Thyroid gland (tissue), 4 donors: ENCODE results near the gene TBC1D22A. TPM values are rescaled to one million over a fixed set of nuclear protein-coding genes. Genes with fewer than 3 reads are reported as not detected.

Experiments
- DNase-seq, 2 donors: peaks; one replicate each; pipeline ENCODE4 v3.0.0-alpha.2; 2019
- H3K27ac ChIP-seq, 3 donors: fragments of 200-600 bp; sonication (generic); 1 replicate in 2 of 3; 2 replicates in 1 of 3; pipeline ENCODE4 v1.5.1; 2016 to 2019; ENCODE audit warnings: mild to moderate bottlenecking in 1 of 3, moderate library complexity in 1 of 3
- H3K27me3 ChIP-seq: fragments of 200-600 bp; sonication (generic); one replicate; pipeline ENCODE4 v1.5.1; 2019
- H3K36me3 ChIP-seq, 2 donors: fragments of 200-600 bp; sonication (generic); one replicate each; pipeline ENCODE4 v1.5.1; 2016 to 2019
- H3K4me1 ChIP-seq, 2 donors: fragments of 200-600 bp; sonication (generic); one replicate each; pipeline ENCODE4 v1.5.1; 2017 to 2019
- H3K4me3 ChIP-seq, 3 donors: fragments of 200-600 bp; sonication (generic); replicated peaks in 1 of 3; 1 replicate in 2 of 3; 2 replicates in 1 of 3; pipeline ENCODE4 v1.5.1; 2016; ENCODE audit warnings: mild to moderate bottlenecking in 1 of 3
- H3K9me3 ChIP-seq: fragments of 200-600 bp; sonication (generic); one replicate; pipeline ENCODE4 v1.5.1; 2017
- CTCF ChIP-seq, 6 experiments: fragments of 200-600 bp in 3 of 6; fragments of 450-650 bp in 3 of 6; sonication (generic) in 3 of 6; IDR thresholded peaks; one replicate each; pipeline ENCODE4 v1.5.1; 2016 to 2019; ENCODE audit warnings: antibody characterized with exemption in 6 of 6, mild to moderate bottlenecking in 2 of 6, inconsistent platforms in 1 of 6, moderate library complexity in 1 of 6
- POLR2A ChIP-seq, 2 donors: fragments of 450-650 bp; IDR thresholded peaks; one replicate each; pipeline ENCODE4 v1.6.1; 2017; ENCODE audit warnings: antibody characterized with exemption in 2 of 2, mild to moderate bottlenecking in 2 of 2, moderate library complexity in 1 of 2
- WGBS, 2 donors: methylation state at CpG; one replicate each; pipeline ENCODE4 v1.1.5; 2017; 5-methylcytosine and 5-hydroxymethylcytosine counted together
- intact Hi-C: fragments of 100-400 bp; cut with DNase I; formaldehyde crosslinking; loops from one replicate; pipeline ENCODE4 v1.15.1; 2023
- total RNA-seq, 4 donors: library from RNA; depleted of rRNA; stranded (reverse); fragments of >200 nt; gene quantifications; one replicate each; pipeline ENCODE4 v1.2.3, GENCODE V29; 2016

Gene TBC1D22A
- total RNA-seq, 4 donors from 2014 or later: 26.7 to 34.6 (median 33.2) TPM

DNA sequence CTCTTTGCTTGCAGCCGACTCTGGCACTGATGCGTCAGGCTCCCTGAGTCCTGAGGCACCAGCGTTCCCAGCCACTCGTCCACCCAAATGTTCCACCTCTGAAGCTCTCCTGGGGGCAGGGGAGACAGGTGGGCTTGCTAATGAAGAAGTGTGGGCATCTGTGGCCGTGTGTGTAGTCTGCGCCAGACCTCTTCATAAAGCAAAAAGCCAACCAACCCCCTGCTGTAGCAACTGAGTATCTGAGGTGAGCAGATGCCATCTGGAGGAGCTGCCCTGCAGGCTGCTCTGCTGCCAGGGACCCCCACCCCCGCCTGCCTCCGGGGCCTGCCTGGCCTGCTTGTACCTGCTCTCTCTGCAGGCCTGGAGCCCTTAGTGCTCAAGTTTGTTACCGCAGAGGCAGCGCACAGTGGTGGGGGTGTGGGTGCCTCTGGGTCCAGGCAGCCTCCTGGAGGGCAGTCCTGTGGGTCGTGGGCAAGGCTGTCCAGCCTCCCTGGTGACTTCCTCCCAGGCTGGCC lies 272.5 kb downstream of the TBC1D22A start:
- H3K27me3 ChIP-seq: no peaks in the 10 kb centered on the region
- H3K4me3 ChIP-seq: no peak overlapping the region
- no peaks in the 10 kb centered on the region for H3K9me3 ChIP-seq
- DNase-seq: no peak
- no peak overlapping the region for H3K27ac ChIP-seq
- H3K36me3 ChIP-seq: no peaks in the 10 kb centered on the region
- WGBS, 2 donors: 83 to 86% methylated on average over 7 to 9 of the region's 11 CpGs
- H3K4me1 ChIP-seq: peaks cover 6 to 26% of the 10 kb centered on the region in 2 donors
- TF ChIP-seq POLR2A (IDR thresholded peaks at IDR 0.05) (no peak), CTCF (IDR thresholded peaks at IDR 0.05) (no peak)
- intact Hi-C loops: no loop called here

- WGBS, 2 donors: 85 to 86% methylated on average over 10 to 11 of the region's 11 CpGs
- no peaks in the 10 kb centered on the region for H3K36me3 ChIP-seq
- H3K4me1 ChIP-seq: peaks cover 6 to 26% of the 10 kb centered on the region in 2 donors
- TF ChIP-seq POLR2A (IDR thresholded peaks at IDR 0.05) (no peak), CTCF (IDR thresholded peaks at IDR 0.05) (no peak)
- DNase-seq: no peak
- H3K27me3 ChIP-seq: no peaks in the 10 kb centered on the region
- H3K9me3 ChIP-seq: no peaks in the 10 kb centered on the region
- H3K4me3 ChIP-seq: no peak overlapping the region
- intact Hi-C loops: no loop called here
- H3K27ac ChIP-seq: no peak overlapping the region
Measured at GRCh38 chr22:47035425-47035881, 273.0 kb downstream of the TBC1D22A start.

DNA sequence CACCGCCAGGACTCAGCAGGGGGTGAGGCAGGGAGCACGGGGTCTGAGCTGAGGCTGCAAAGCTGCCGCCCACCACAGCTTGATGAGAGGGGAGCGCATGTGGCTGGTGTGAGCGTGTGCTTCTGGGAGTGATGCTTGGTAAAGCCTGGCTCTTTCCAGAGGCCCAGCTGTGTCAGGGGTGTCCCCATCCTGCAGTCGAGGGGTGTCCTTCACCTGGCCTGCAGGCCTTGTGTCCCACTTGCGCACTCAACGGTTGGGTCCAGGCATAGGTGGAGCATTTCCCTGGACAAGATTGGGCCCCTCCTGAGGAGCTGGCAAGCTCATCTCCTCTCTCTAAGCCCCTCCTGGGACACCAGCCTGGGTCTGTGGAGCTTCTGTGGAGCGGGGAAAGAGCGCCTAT lies 273.9 kb downstream of the TBC1D22A start:
- 82% methylated on average over 7 of the region's 10 CpGs for WGBS, 2 donors
- H3K27ac ChIP-seq: no peak overlapping the region
- H3K4me1 ChIP-seq: peaks cover 6 to 26% of the 10 kb centered on the region in 2 donors
- TF ChIP-seq CTCF (IDR thresholded peaks at IDR 0.05): no peak
- no peak for TF ChIP-seq POLR2A (IDR thresholded peaks at IDR 0.05)
- intact Hi-C loops: no loop called here
- H3K27me3 ChIP-seq: no peaks in the 10 kb centered on the region
- no peak for DNase-seq
- H3K4me3 ChIP-seq: no peak overlapping the region
- H3K9me3 ChIP-seq: no peaks in the 10 kb centered on the region
- no peaks in the 10 kb centered on the region for H3K36me3 ChIP-seq

GRCh38 chr22:47036936-47037485 lies 274.6 kb downstream of the TBC1D22A start:
- DNase-seq: no peak
- Histone ChIP-seq H3K27ac (no peak overlapping the region), H3K4me1 (peaks cover 6 to 26% of the 10 kb centered on the region in 2 donors), H3K36me3 (no peaks in the 10 kb centered on the region), H3K4me3 (no peak overlapping the region), H3K9me3 (no peaks in the 10 kb centered on the region), H3K27me3 (no peaks in the 10 kb centered on the region)
- TF ChIP-seq POLR2A (IDR thresholded peaks at IDR 0.05) (no peak), CTCF (IDR thresholded peaks at IDR 0.05) (no peak)
- intact Hi-C loops: no loop called here
- 95 to 99% methylated on average over 15 to 20 of the region's 20 CpGs for WGBS, 2 donors

DNA sequence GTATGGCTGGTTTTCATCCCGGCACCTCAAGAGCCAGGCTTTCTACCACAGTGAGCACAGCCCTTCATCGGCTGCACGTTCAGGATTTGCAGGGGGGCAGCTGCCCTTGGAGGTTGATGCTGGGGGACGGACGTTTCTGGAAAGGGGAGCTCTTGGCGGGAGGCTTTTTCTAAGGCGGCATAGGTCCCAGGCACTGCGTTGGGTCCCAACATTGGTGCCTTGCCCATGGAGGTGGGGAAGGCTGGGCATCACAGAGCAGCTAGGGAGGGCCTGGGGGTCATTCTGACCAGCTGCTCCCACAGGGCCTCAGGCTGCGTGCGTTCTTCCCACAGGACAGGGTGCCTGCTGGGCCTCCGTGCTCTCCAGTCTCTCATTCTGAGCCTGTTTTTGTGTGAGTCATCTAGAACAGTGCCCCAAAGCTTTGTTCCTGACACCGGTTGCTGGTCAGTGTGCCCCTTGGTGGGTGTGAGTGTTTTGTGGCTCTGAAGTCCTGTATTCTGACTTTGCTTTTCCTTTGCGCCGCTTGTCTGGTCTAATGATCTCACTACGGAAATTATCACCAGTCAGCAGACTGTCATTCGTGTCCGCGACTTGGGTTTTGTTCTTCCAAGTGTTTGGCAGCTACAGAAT lies 275.9 kb downstream of the TBC1D22A start:
- H3K4me3 ChIP-seq: no peak overlapping the region
- TF ChIP-seq CTCF (IDR thresholded peaks at IDR 0.05) (no peak), POLR2A (IDR thresholded peaks at IDR 0.05) (no peak)
- H3K27me3 ChIP-seq: no peaks in the 10 kb centered on the region
- no peaks in the 10 kb centered on the region for H3K9me3 ChIP-seq
- DNase-seq: no peak
- H3K36me3 ChIP-seq: no peaks in the 10 kb centered on the region
- 88 to 94% methylated on average over 15 to 18 of the region's 18 CpGs for WGBS, 2 donors
- no peak overlapping the region for H3K27ac ChIP-seq
- intact Hi-C loops: no loop called here
- H3K4me1 ChIP-seq: peaks cover 6 to 19% of the 10 kb centered on the region in 2 donors
